ENCODE results near the gene C14orf132. TPM values are rescaled to one million over a fixed set of nuclear protein-coding genes. Genes with fewer than 3 reads are reported as not detected.

C14orf132 gene
- 54.0 TPM for total RNA-seq

GRCh38 chr14:96038920-96039632, at the start of gene C14orf132:
TSS of gene C14orf132 (plus strand) at chr14:96039362. CDS start at chr14:96039501, 139 bp downstream.

Small RNA genes within 50 kb of the gene (small RNA-seq; reads per million reads assigned to genes)
- gene AL137190.1 (ENCODE audit: low replicate concordance), result not detected

Other genes starting within 250 kb of the C14orf132 start
- 0.23 TPM for gene TUNAR, start 162.5 kb upstream of the C14orf132 start, total RNA-seq
- 7.8 TPM for gene BDKRB2, start 165.5 kb downstream of the C14orf132 start, total RNA-seq
- gene BDKRB1, start 216.8 kb downstream of the C14orf132 start, total RNA-seq, result 0.23 TPM

Data from metanephros (tissue), 2 donors.